Type B pancreatic cell (in vitro differentiated cells): ENCODE results near the gene GMFB. TPM values are rescaled to one million over a fixed set of nuclear protein-coding genes. Genes with fewer than 3 reads are reported as not detected.

Source experiments
- DNase-seq: peaks from one replicate; pipeline ENCODE4 v3.0.0; 2021; ENCODE audit warnings: mixed read lengths; ENCODE audit not compliant: unreplicated experiment; ENCODE audit errors: extremely low spot score
- H3K27ac Mint-ChIP-seq: 2 replicates; pipeline ENCODE4 v1.8.0; 2021; ENCODE audit warnings: mild to moderate bottlenecking, mixed read lengths
- H3K27me3 Mint-ChIP-seq: 2 replicates; pipeline ENCODE4 v1.8.0; 2021; ENCODE audit warnings: mixed read lengths
- H3K36me3 Mint-ChIP-seq: 2 replicates; pipeline ENCODE4 v1.8.0; 2021; ENCODE audit warnings: mixed read lengths
- H3K4me1 Mint-ChIP-seq: one replicate; pipeline ENCODE4 v1.8.0; 2021; ENCODE audit warnings: mixed read lengths; ENCODE audit not compliant: unreplicated experiment
- H3K4me3 Mint-ChIP-seq: 2 replicates; pipeline ENCODE4 v1.8.0; 2021; ENCODE audit warnings: mild to moderate bottlenecking, mixed read lengths
- H3K9me3 Mint-ChIP-seq: 2 replicates; pipeline ENCODE4 v1.8.0; 2021; ENCODE audit warnings: mixed read lengths
- CTCF ChIP-seq: fragments of 200-600 bp; sonication (generic); conservative IDR thresholded peaks from 2 replicates; pipeline ENCODE4 v1.5.0; 2021; ENCODE audit warnings: antibody characterized with exemption, mild to moderate bottlenecking
- total RNA-seq: library from RNA; stranded (reverse); gene quantifications from 2 replicates; pipeline ENCODE4 v1.2.1, GENCODE V29; 2021; ENCODE audit warnings: low replicate concordance

Gene GMFB
- total RNA-seq, 1 donor from 2014 or later = 48.8 TPM

GRCh38 chr14:54493293-54493692, 4.5 kb upstream of the GMFB start:
- TF ChIP-seq CTCF = no peak
- Mint-ChIP-seq H3K4me3 (no peak overlapping the region), H3K27ac (no peak overlapping the region), H3K27me3 (peaks cover 2% of the 10 kb centered on the region), H3K36me3 (no peaks in the 10 kb centered on the region), H3K9me3 (peaks cover 4% of the 10 kb centered on the region), H3K4me1 (peaks cover 36% of the 10 kb centered on the region)
- DNase-seq = no peak

- no peak for TF ChIP-seq CTCF
- Mint-ChIP-seq H3K4me3 (peak overlapping the region; percentile 86), H3K27ac (peak overlapping the region; percentile 96), H3K27me3 (no peaks in the 10 kb centered on the region), H3K4me1 (peaks cover 33% of the 10 kb centered on the region), H3K9me3 (no peaks in the 10 kb centered on the region), H3K36me3 (peaks cover 7% of the 10 kb centered on the region)
- no peak for DNase-seq
Measured at GRCh38 chr14:54490445-54491175, 1.8 kb upstream of the GMFB start.

- DNase-seq = no peak
- Mint-ChIP-seq H3K9me3 (no peaks in the 10 kb centered on the region), H3K27me3 (no peaks in the 10 kb centered on the region), H3K4me1 (peaks cover 38% of the 10 kb centered on the region), H3K36me3 (peaks cover 10% of the 10 kb centered on the region), H3K4me3 (peak overlapping the region; percentile 86), H3K27ac (peak overlapping the region; percentile 96)
- no peak for TF ChIP-seq CTCF
Measured at GRCh38 chr14:54489731-54490444, 1.1 kb upstream of the GMFB start.

GRCh38 chr14:54489318-54489683, 521 bp upstream of the GMFB start:
- Mint-ChIP-seq H3K27me3 (no peaks in the 10 kb centered on the region), H3K9me3 (no peaks in the 10 kb centered on the region), H3K4me1 (peaks cover 38% of the 10 kb centered on the region), H3K27ac (peak overlapping the region; percentile 96), H3K36me3 (peaks cover 10% of the 10 kb centered on the region), H3K4me3 (peak overlapping the region; percentile 86)
- TF ChIP-seq CTCF = no peak
- no peak for DNase-seq

- Mint-ChIP-seq H3K4me1 (peaks cover 42% of the 10 kb centered on the region), H3K36me3 (peaks cover 16% of the 10 kb centered on the region), H3K27me3 (no peaks in the 10 kb centered on the region), H3K27ac (peak overlapping the region; percentile 85), H3K9me3 (no peaks in the 10 kb centered on the region), H3K4me3 (peak overlapping the region; percentile 86)
- TF ChIP-seq CTCF = peak; percentile 49
- DNase-seq = no peak
Measured at GRCh38 chr14:54488318-54488645, 498 bp downstream of the GMFB start.
